GM21423 (cell line): ENCODE results near the gene CCR1.
"Not testable (repeated sequence)": the region's sequence is repeated elsewhere in the genome, so short reads cannot be mapped to it uniquely, and the experiment has no call there.

Source experiments
- ATAC-seq: cut with Tn5 transposase; IDR thresholded peaks from one replicate; pipeline ENCODE4 v1.9.1; 2021; ENCODE audit warnings: mild to moderate bottlenecking, moderate library complexity; ENCODE audit not compliant: unreplicated experiment

The CCR1 gene

DNA sequence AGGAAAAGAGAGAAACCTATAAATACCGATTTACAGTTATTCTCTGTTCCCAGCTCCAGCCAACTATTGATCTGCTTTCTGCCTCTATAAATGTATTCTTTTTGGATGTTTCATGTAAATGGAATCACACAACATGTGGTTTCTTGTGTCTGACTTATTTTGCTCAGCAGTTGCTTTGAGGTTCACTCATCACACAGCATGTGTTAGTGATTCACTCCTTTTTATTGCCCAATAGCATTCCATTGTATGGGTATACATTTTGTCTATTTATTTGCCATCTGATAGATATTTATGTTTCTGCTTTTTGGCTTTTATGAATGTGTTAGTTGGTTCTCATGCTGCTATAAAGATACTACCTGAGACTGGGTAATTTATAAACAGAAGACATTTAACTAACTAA, 23.6 kb downstream of the CCR1 start:
- no peak for ATAC-seq

DNA sequence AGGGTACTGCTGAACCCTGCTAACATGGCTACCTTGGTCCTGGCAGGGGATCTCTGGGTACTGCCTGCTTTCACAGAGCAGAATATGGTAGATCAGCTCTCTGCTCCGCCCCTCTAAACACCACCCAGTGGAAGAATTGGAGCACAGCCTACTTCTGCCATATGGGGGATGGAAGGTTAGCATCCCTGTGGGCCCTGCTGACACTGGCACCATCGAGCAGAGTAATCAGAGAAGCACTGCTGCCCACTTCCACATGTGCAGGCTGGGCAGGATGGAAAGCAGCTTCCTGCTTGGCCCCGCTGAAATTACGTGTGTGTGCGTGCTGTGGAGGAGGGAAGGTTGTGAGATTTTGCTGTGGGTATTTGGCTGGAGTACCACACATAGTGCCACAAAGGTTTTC, 24.8 kb downstream of the CCR1 start:
- ATAC-seq, result no peak

GRCh38 chr3:46168583-46169345, 39.3 kb downstream of the CCR1 start:
- no peak for ATAC-seq

DNA sequence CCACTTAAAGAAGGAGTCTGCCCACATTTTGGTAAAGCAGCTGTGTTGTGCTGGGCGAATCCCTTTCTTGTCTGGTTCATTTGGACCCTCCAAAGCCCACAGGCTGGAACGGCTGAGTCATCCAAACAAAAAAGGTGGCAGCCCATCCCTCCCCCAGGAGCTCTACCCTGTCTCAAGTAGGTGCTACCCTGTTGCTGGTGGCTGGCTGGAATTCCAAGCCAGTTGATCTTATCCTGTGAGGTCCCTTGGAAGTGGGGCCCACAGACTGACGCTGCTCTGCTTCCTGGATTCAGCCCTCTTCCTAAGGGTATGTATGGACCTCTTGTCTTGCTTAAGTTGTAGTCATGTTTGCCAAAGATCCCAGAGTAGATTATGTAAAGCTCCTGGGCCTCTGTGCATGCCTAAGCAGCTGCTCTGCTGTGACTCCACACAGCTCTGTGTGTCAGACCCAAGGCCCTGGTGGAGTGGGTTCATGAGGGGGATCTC, 44.5 kb downstream of the CCR1 start:
- no peak for ATAC-seq

- ATAC-seq, result no peak
These were observed 45.0 kb downstream of the CCR1 start for GRCh38 chr3:46162975-46163555.

GRCh38 chr3:46157685-46158084, 50.4 kb downstream of the CCR1 start:
- ATAC-seq, result not testable (repeated sequence)

DNA sequence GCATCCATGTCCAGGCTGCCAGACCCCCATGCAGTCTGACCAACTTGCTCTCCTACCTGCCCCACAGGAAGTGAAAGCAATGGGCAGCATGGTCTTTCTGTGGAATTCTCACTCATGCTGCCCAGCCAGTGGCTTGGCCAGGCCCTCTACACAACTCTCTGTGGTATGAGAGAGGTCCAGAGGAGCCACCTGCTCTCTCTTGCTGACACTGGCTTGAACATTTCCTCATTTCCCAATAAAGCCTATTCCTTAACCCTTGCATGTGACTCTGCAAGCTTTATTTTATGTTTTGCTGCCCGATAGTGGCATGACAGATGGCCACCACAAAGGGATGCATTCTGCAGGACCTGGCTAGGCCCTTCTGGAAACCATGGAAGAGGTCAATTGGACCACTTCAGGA, 53.8 kb downstream of the CCR1 start:
- no peak for ATAC-seq
